HG03135 (cell line): Measurements from ENCODE around the gene PER2.

Experiments
- ATAC-seq: cut with Tn5 transposase; IDR thresholded peaks from one replicate; pipeline ENCODE4 v1.9.1; 2021; ENCODE audit warnings: mild to moderate bottlenecking, moderate library complexity; ENCODE audit not compliant: unreplicated experiment

The PER2 gene

DNA sequence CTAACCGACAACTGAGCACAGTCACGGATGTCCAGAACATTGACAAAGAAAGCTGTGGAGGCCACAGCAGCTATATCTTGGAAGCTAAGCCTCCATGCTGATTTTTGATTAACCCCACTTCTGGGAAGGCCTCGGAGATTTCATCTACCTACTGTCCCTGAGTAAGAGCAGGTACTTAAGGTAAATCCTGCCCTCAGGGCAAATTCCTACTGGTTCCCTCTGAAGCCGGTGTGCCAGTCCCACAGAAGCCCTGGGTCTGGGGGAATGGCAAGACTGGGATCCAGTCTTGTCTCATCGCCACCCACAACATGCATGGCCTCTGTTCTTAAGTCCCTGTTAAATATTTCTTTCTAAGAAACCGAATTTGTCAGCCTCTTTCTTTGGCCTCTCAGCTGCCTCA, 18.7 kb downstream of the PER2 start:
- no peak for ATAC-seq

DNA sequence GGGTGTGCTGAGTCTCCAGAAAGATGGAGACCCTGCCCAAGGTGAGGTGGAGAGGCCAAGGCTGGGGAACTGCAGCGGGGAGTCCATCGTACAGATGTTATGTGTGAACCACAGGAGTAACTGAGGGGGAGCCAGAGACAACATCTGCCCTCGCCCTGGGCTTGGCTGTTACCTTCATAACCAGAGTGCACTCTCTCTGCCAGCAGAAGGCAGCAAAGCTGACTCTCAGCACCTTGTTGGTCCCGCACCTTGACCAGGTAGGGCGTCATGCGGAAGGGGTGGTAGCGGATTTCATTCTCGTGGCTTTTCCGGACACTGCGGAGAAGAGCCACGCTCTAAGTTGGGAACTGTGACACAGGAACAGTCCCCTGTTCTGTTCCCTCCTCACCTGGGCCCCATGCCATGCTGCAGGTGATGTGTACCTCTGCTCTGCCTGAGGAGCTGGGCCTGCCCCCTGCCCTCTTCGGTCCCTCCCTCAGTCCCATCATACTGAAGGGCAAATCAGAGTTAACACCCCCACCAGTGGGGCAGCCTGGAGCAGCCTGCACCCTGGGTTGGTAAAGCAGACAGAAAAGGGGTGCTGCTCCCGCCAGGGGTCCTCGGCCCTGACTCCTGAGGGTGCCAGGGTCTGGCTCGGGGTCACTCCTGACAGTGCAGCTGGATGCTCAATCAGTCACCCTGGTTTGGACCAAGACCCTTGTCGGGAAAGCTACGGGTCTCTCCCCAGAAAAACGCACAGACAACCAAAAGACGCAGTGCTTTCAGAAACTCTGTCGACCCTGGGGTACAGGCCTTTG, 20.3 kb downstream of the PER2 start:
- ATAC-seq: no peak

- no peak for ATAC-seq
Measured at GRCh38 chr2:238267341-238267710, 21.1 kb downstream of the PER2 start.

- ATAC-seq: no peak
Measured at GRCh38 chr2:238265605-238266004, 22.8 kb downstream of the PER2 start.

- no peak for ATAC-seq
Measured at GRCh38 chr2:238264072-238264460, 24.3 kb downstream of the PER2 start.

DNA sequence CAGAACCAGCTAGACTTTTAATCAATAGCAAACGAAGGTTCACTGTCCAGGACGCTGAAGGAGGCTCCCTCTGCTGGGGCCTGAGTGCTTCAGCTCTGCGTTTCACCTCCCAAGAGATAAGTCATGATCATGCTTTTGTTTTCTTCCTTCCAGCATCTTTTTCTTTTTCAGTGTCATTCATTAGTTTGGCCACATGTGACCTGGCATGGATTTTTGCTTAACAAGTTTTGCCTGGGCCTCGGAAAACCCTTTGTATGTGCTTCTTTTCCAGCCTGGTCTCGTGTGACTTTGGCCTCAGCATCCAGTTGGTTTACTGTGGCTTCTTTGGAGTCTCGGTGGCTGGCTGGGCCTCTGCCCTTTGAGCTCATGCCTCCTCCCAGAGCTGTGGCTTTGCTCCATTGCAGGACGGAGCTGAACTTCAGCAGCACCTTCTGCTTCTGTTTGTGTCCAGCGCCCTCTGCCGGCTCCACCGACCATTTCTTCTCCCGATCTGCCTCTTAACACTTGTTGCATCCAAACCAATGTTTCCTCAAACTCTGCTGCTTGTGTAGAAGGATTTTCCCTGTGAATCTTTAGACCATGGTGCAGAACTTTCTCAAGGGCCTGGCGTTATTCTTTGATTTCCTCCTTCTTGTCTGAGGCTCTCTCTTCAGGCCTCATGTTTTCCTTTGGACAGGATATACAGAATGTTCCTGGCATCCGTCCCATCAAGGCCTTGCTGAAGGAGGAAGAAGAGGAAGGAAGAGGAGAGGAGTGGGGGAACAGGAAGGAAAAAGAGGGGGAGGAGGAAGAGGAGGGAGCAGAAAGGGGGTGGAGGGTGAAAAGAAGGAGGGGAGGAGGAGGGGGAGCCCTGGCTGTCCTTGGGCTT, 25.0 kb downstream of the PER2 start:
- no peak for ATAC-seq

DNA sequence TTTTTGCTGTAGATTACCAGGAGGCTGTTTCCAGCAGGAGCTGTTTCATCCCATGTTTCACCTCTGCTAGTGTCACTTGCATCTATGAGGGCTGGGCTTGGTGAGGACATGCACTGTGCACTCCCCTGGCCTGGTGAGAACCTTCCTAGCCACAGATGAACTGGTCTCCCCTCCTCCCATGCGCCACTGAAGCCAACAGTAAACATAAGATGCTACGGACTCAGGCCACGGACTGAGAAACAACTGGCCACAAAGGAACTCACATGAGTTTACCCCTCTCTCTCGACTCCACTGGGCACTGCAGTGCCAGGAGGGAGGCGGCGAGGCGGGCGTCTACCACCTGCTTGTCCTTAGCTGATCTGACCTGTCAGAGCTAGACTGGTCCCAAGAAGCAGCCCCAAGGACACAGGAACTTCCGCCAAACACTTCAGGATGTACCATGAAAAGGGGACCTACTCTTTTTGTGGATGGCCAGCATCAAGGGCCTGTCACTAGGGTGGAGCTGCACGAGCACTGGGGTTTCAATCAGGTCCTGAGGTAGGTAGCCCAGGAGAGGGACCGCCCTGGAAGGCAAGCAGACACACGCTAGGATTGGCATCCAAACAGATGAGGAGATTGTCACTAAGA, 25.8 kb downstream of the PER2 start:
- no peak for ATAC-seq

DNA sequence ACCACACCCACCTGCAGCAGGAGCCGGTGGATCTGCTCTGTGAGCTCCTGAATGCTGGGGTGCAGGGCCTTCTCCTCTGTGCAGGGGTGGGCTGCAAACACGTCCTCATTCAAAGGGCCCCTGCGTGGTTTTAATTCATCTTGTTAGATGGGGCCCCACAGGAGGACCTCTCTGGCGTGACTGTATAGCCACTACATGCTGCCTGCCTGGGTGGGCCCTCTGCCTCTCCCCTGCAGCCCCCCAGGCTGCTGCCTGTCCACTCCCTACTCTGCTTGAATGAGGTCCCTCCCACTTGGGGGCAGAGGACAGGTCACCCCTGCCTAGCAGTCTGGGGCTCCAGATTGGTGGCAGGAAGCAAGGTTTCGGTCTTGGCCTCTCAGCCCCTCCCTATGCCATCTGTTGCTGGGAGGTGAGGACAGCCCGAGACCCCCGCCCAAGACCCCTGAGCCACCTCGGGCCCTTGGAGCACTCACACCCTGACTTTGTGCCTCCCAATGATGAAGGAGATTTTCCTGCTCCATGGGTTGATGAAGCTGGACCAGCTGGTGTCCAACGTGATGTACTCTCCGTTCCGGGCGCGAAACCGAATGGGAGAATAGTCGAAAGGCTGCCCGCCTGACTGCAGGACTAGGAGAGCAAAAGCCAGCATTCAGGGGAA, 26.6 kb downstream of the PER2 start:
- ATAC-seq: no peak

DNA sequence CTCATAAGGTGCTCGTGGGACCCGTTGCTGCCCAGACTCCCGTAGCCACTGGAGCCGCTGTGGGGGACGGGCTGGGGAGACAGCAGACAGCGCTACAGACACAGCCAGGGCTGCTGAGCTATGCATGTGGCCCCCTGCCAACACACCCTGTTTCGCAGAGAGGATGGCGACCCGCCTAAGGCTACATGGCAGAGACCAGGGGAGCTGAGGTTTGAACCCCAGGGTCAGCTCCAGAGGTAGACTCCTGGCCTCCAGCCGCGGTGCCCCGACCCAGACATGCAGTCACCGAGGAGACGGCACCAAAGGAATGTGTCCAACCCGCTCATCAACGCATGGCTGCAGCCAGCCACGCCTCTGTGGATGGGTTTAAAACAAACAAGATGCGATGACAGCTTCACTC, 27.5 kb downstream of the PER2 start:
- ATAC-seq: no peak

DNA sequence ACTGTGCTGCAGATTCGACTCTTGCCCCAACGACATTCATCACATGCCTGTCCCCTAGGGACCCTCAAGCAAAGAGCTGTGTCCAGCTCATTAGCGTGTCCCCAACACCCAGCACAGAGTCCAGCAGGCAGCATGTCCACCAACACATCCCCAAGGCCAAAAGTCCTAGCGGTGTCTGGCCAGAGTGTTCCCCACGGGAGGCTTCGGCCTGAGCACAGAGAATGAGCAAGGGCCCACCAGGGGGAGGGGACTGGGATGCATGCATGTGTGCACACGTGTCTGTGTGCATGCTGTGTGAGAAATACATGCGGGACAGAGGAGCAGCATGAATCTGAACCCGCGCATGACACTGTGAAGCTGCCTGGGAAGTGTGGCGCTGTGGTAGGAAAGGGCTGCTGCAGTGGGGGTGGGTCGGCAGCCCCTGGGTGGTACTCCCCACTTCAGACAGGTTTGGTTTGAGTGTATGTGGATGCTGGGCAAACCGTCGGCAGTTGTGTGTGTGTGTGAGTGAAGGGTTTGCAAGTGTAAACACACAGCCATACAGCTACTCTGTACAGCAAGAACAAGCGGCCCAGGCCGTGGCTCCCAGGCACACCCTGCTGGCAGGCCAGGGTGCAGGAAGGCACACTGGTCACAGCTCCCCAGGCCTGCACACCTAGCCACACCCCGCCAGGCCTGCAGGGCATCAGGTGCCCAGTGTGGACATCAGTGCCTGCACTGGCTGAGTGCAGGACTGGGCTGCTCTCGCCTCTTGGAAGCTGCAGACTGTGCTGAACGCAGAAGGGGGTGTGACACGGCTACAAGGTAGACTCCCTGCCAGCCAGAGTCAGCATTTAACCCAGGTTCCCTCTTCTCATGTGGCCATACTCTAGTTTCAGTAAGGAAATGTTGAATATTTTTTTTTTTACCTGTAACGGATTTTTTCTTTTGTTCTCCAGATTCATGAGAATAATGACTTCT, 29.1 kb downstream of the PER2 start:
- ATAC-seq: no peak

DNA sequence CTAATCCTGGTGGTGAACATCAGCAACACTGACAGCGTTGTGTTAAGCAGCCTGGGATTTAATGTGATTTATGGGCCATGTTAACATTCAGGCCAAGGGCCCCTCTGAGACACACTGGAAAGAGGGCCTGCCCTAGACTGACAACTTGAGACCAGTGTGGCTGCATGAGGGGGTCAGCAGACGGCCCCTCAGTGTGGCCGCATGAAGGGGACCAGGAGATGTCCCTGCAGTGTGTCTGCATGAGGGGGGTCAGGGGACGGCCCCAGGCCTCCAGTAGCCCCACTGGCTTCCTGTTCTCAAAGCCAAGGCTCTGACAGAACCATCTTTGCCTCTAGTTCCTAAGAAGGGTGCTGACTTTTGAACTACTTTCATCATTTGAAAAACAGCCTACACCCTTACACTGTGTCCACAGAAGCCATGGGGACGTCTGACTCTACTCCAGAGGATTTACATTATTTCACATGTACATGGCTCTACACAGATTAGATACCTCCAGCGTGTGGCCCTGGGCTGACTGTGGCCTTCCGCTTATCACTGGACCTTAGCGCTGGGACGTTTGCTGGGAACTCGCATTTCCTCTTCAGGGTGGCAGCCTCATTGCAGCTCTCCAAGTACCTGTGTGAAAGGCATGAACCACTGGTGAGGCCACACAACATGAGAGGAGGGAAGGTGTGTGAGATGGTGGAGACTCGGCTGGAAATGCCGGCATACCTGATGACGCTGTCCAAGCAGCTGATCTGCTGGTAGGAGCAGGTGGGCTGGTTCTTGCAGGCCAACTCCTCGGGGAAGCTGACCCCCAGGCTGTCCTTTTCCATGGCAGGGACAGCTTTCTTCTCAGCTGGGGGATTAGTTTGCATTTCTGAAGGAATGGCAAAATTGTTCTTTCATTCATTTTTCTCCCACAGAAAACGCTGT, 30.4 kb downstream of the PER2 start:
- no peak for ATAC-seq

DNA sequence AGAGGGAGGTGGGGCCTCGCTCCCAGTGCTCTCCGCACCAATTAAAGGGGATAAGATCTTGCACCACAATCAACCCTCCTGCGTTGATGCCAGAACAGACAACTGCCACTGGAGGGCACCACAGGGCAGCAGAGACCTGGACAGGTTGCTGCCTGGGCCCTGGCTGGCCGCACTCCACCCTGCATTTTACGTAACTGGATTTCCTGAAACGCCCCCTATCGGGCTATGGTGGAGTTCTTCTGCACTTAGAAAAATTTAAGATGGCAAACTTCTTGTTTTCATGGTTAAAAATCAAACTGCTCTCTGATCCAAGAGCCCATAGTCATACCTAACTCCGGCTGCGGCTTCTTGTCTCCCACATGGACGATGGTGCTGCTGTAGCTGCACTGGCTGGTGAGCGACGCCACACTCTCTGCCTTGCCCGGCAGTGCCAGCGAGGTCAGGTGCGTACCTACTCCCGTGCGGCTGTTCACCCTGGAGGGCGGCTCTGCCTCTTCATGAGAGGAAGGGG, 31.8 kb downstream of the PER2 start:
- no peak for ATAC-seq

- ATAC-seq: no peak
Measured at GRCh38 chr2:238256111-238256510, 32.3 kb downstream of the PER2 start.

GRCh38 chr2:238255636-238256035, 32.8 kb downstream of the PER2 start:
- no peak for ATAC-seq

DNA sequence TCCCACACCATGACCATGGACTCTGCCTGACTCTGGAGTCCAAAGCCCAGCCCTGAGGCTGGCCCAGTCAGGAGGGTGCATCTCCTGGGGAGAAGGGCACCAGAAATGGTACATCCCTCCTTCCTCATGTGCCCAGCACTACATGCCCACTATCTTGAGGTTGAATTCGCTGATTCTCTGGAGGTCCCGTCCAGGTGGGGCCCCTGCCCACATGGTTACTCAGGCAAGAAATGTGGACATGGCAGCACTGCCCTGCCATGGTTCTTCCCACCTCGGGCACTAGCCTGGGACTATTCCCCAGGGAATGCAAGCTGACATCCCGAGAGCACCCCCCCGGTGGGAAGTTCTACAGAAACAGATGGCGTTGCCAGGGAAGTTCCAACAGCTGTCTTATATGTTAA, 33.3 kb downstream of the PER2 start:
- ATAC-seq: no peak

DNA sequence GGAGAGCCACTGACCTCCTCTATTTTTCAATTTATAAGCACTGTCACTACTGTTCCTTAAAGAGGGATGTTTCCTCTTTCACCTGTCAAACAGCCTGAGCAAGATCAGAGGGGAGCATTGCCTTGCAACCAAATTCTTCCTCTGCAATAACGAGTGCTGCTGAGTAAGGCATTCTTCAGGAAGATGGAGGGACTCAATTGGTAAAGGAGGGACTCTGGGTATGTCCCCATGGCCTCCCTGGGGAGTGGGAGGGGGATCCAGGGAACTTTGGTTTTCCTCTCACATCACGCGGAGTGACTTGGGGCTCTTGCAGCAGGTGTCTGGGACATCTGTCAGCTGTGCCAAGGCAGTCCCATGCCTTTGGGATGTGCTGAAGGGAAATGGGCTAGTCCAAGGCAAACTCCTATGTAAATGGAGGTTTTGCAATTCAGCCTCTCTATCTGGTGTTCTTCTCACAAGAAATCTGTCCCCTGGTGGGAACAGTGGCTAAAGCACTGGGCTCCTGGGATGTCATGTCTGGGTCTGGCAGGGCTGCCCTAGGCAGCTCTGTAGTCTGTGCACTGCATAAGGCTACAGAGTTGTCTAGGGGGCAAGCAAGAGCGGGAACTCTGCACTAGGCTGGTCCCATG, 34.2 kb downstream of the PER2 start:
- no peak for ATAC-seq

- ATAC-seq: no peak
Measured at GRCh38 chr2:238252766-238253630, 35.4 kb downstream of the PER2 start.
